ENCODE data around the gene SHANK2. TPM values are rescaled to one million over a fixed set of nuclear protein-coding genes. Genes with fewer than 3 reads are reported as not detected.
A peak's percentile ranks its signal among the peaks of the same experiment; 100 is the strongest.

Gene SHANK2
- polyA plus RNA-seq (2013, experiment 1 of 2), result 7.5 TPM
- 7.3 TPM for polyA plus RNA-seq (2013, experiment 2 of 2)

GRCh38 chr11:71252269-71252769 is at the start of gene SHANK2:
SHANK2 (minus strand) TSS chr11:71252577; CDS start chr11:71147326, 105,251 bp downstream.
- H2BK15ac ChIP-seq (replicated peaks; ENCODE audit: low read depth), result peak within 1 kb of the TSS; percentile 5
- H2AK5ac ChIP-seq (ENCODE audit: low read length), result no peak within 1 kb of the TSS
- H3K79me2 ChIP-seq (ENCODE audit: control insufficient read depth, insufficient read depth, low read length), result peaks cover 5% of the 10 kb centered on the region
- H3K36me3 ChIP-seq (ENCODE audit: control insufficient read depth, insufficient read depth, low read length), result no peaks in the 10 kb centered on the region
- H3K18ac ChIP-seq (ENCODE audit: low read length), result peak within 1 kb of the TSS; percentile 94
- H3K27ac ChIP-seq (ENCODE audit: low read depth, low read length), result no peak within 1 kb of the TSS
- peak within 1 kb of the TSS; percentile 83 for H3K4ac ChIP-seq (ENCODE audit: low read depth, low read length)
- peak within 1 kb of the TSS; percentile 52 for H3K4me3 ChIP-seq (ENCODE audit: low read length)
- no peak within 1 kb of the TSS for H4K5ac ChIP-seq (ENCODE audit: low read length)
- H4K8ac ChIP-seq (ENCODE audit: low read depth, low read length), result no peak within 1 kb of the TSS
- peak within 1 kb of the TSS; percentile 86 for H3K9ac ChIP-seq (ENCODE audit: low read length)
- DNase-seq, result peak; percentile 42
- peak within 1 kb of the TSS; percentile 9 for H3K23ac ChIP-seq (ENCODE audit: low read length)
- H3K4me2 ChIP-seq (ENCODE audit: low read length), result peak within 1 kb of the TSS; percentile 91
- H2BK5ac ChIP-seq (ENCODE audit: low read length), result peak within 1 kb of the TSS; percentile 27
- H2BK120ac ChIP-seq (ENCODE audit: low read depth, low read length), result peak within 1 kb of the TSS; percentile 76
- peak within 1 kb of the TSS; percentile 79 for H3K56ac ChIP-seq (ENCODE audit: low read length)
- peaks cover 10% of the 10 kb centered on the region for H3K4me1 ChIP-seq (ENCODE audit: control insufficient read depth, low read depth, low read length)
- no CpG with 5 or more reads among the region's 70 CpGs for WGBS (ENCODE audit: extremely low coverage, insufficient coverage, low lambda C conversion rate)
- H3K79me1 ChIP-seq (ENCODE audit: low read length), result no peaks in the 10 kb centered on the region
- H3K27me3 ChIP-seq (ENCODE audit: insufficient read depth, low read length, poor library complexity), result no peaks in the 10 kb centered on the region

GRCh38 chr11:71301858-71302533 is 49.6 kb upstream of the SHANK2 start:
- H3K36me3 ChIP-seq (ENCODE audit: control insufficient read depth, insufficient read depth, low read length), result no peaks in the 10 kb centered on the region
- H3K79me1 ChIP-seq (ENCODE audit: low read length), result no peaks in the 10 kb centered on the region
- H3K56ac ChIP-seq (ENCODE audit: low read length), result no peak overlapping the region
- H2BK15ac ChIP-seq (replicated peaks; ENCODE audit: low read depth), result no peak overlapping the region
- H3K27me3 ChIP-seq (ENCODE audit: insufficient read depth, low read length, poor library complexity), result no peaks in the 10 kb centered on the region
- H3K79me2 ChIP-seq (ENCODE audit: control insufficient read depth, insufficient read depth, low read length), result no peaks in the 10 kb centered on the region
- no peak overlapping the region for H3K27ac ChIP-seq (ENCODE audit: low read depth, low read length)
- H3K4me1 ChIP-seq (ENCODE audit: control insufficient read depth, low read depth, low read length), result no peaks in the 10 kb centered on the region
- no peak overlapping the region for H3K18ac ChIP-seq (ENCODE audit: low read length)
- H2AK5ac ChIP-seq (ENCODE audit: low read length), result no peak overlapping the region
- WGBS (ENCODE audit: extremely low coverage, insufficient coverage, low lambda C conversion rate), result no CpG with 5 or more reads among the region's 17 CpGs
- no peak overlapping the region for H4K5ac ChIP-seq (ENCODE audit: low read length)
- no peak overlapping the region for H3K4me3 ChIP-seq (ENCODE audit: low read length)
- H2BK120ac ChIP-seq (ENCODE audit: low read depth, low read length), result no peak overlapping the region
- DNase-seq, result no peak
- H2BK5ac ChIP-seq (ENCODE audit: low read length), result no peak overlapping the region
- H3K9ac ChIP-seq (ENCODE audit: low read length), result no peak overlapping the region
- no peak overlapping the region for H3K23ac ChIP-seq (ENCODE audit: low read length)
- H4K8ac ChIP-seq (ENCODE audit: low read depth, low read length), result no peak overlapping the region
- no peak overlapping the region for H3K4me2 ChIP-seq (ENCODE audit: low read length)
- H3K4ac ChIP-seq (ENCODE audit: low read depth, low read length), result no peak overlapping the region

- Histone ChIP-seq H3K36me3 (ENCODE audit: control insufficient read depth, insufficient read depth, low read length) (no peaks in the 10 kb centered on the region), H3K23ac (ENCODE audit: low read length) (no peak overlapping the region), H3K27me3 (ENCODE audit: insufficient read depth, low read length, poor library complexity) (no peaks in the 10 kb centered on the region), H3K4me2 (ENCODE audit: low read length) (no peak overlapping the region), H4K5ac (ENCODE audit: low read length) (no peak overlapping the region), H2BK5ac (ENCODE audit: low read length) (no peak overlapping the region), H4K8ac (ENCODE audit: low read depth, low read length) (no peak overlapping the region), H3K4me1 (ENCODE audit: control insufficient read depth, low read depth, low read length) (no peaks in the 10 kb centered on the region), H3K18ac (ENCODE audit: low read length) (no peak overlapping the region), H2AK5ac (ENCODE audit: low read length) (no peak overlapping the region), H3K79me2 (ENCODE audit: control insufficient read depth, insufficient read depth, low read length) (no peaks in the 10 kb centered on the region), H3K4ac (ENCODE audit: low read depth, low read length) (no peak overlapping the region), H3K9ac (ENCODE audit: low read length) (no peak overlapping the region), H3K4me3 (ENCODE audit: low read length) (no peak overlapping the region), H3K56ac (ENCODE audit: low read length) (no peak overlapping the region), H2BK15ac (replicated peaks; ENCODE audit: low read depth) (no peak overlapping the region), H3K27ac (ENCODE audit: low read depth, low read length) (no peak overlapping the region), H3K79me1 (ENCODE audit: low read length) (no peaks in the 10 kb centered on the region), H2BK120ac (ENCODE audit: low read depth, low read length) (no peak overlapping the region)
- no CpG with 5 or more reads among the region's 19 CpGs for WGBS (ENCODE audit: extremely low coverage, insufficient coverage, low lambda C conversion rate)
- no peak for DNase-seq
Measured at GRCh38 chr11:71301046-71301857, 48.9 kb upstream of the SHANK2 start.

- DNase-seq, result no peak
- Histone ChIP-seq H3K4me2 (ENCODE audit: low read length) (no peak overlapping the region), H4K8ac (ENCODE audit: low read depth, low read length) (no peak overlapping the region), H3K23ac (ENCODE audit: low read length) (no peak overlapping the region), H2AK5ac (ENCODE audit: low read length) (no peak overlapping the region), H3K27me3 (ENCODE audit: insufficient read depth, low read length, poor library complexity) (no peaks in the 10 kb centered on the region), H2BK5ac (ENCODE audit: low read length) (no peak overlapping the region), H3K79me2 (ENCODE audit: control insufficient read depth, insufficient read depth, low read length) (no peaks in the 10 kb centered on the region), H2BK15ac (replicated peaks; ENCODE audit: low read depth) (no peak overlapping the region), H3K4me3 (ENCODE audit: low read length) (no peak overlapping the region), H3K4ac (ENCODE audit: low read depth, low read length) (no peak overlapping the region), H3K18ac (ENCODE audit: low read length) (no peak overlapping the region), H2BK120ac (ENCODE audit: low read depth, low read length) (no peak overlapping the region), H3K27ac (ENCODE audit: low read depth, low read length) (no peak overlapping the region), H3K4me1 (ENCODE audit: control insufficient read depth, low read depth, low read length) (no peaks in the 10 kb centered on the region), H3K56ac (ENCODE audit: low read length) (no peak overlapping the region), H3K79me1 (ENCODE audit: low read length) (no peaks in the 10 kb centered on the region), H3K36me3 (ENCODE audit: control insufficient read depth, insufficient read depth, low read length) (no peaks in the 10 kb centered on the region), H4K5ac (ENCODE audit: low read length) (no peak overlapping the region), H3K9ac (ENCODE audit: low read length) (no peak overlapping the region)
- WGBS (ENCODE audit: extremely low coverage, insufficient coverage, low lambda C conversion rate), result no CpG with 5 or more reads among the region's 8 CpGs
Measured at GRCh38 chr11:71300187-71300586, 47.8 kb upstream of the SHANK2 start.

- Histone ChIP-seq H3K79me2 (ENCODE audit: control insufficient read depth, insufficient read depth, low read length) (no peaks in the 10 kb centered on the region), H3K27me3 (ENCODE audit: insufficient read depth, low read length, poor library complexity) (no peaks in the 10 kb centered on the region), H3K36me3 (ENCODE audit: control insufficient read depth, insufficient read depth, low read length) (no peaks in the 10 kb centered on the region), H2BK120ac (ENCODE audit: low read depth, low read length) (no peak overlapping the region), H3K9ac (ENCODE audit: low read length) (no peak overlapping the region), H3K56ac (ENCODE audit: low read length) (no peak overlapping the region), H2BK15ac (replicated peaks; ENCODE audit: low read depth) (no peak overlapping the region), H3K18ac (ENCODE audit: low read length) (no peak overlapping the region), H3K4me2 (ENCODE audit: low read length) (no peak overlapping the region), H3K79me1 (ENCODE audit: low read length) (no peaks in the 10 kb centered on the region), H4K5ac (ENCODE audit: low read length) (no peak overlapping the region), H3K27ac (ENCODE audit: low read depth, low read length) (no peak overlapping the region), H2AK5ac (ENCODE audit: low read length) (no peak overlapping the region), H3K4ac (ENCODE audit: low read depth, low read length) (no peak overlapping the region), H3K4me3 (ENCODE audit: low read length) (no peak overlapping the region), H2BK5ac (ENCODE audit: low read length) (no peak overlapping the region), H3K23ac (ENCODE audit: low read length) (no peak overlapping the region), H3K4me1 (ENCODE audit: control insufficient read depth, low read depth, low read length) (no peaks in the 10 kb centered on the region), H4K8ac (ENCODE audit: low read depth, low read length) (no peak overlapping the region)
- DNase-seq, result no peak
- no CpG with 5 or more reads among the region's 14 CpGs for WGBS (ENCODE audit: extremely low coverage, insufficient coverage, low lambda C conversion rate)
Measured at GRCh38 chr11:71298761-71299181, 46.4 kb upstream of the SHANK2 start.

Data from mesendoderm (in vitro differentiated cells).